HEK293 (cell line): ENCODE data around the gene FRA10AC1.
A peak's percentile ranks its signal among the peaks of the same experiment; 100 is the strongest.

Experiments
- CTCF ChIP-seq: fragments of 450-650 bp; formaldehyde crosslinking; IDR thresholded peaks from 2 replicates; pipeline ENCODE4 v1.5.1; 2016; ENCODE audit warnings: missing biosample characterization, missing genetic modification characterization
- KLF1 ChIP-seq: fragments of 450-650 bp; formaldehyde crosslinking; IDR thresholded peaks from 2 replicates; pipeline ENCODE4 v1.5.1; 2016; ENCODE audit warnings: missing biosample characterization, missing genetic modification characterization
- REST ChIP-seq: fragments of 450-650 bp; formaldehyde crosslinking; IDR thresholded peaks from 2 replicates; pipeline ENCODE4 v1.5.1; 2016; ENCODE audit warnings: missing biosample characterization, missing genetic modification characterization
- ZBTB21 ChIP-seq: fragments of 450-650 bp; formaldehyde crosslinking; IDR thresholded peaks from 2 replicates; pipeline ENCODE4 v1.5.1; 2017; ENCODE audit warnings: missing biosample characterization, missing genetic modification characterization
- ZBTB26 ChIP-seq: fragments of 450-650 bp; formaldehyde crosslinking; optimal IDR thresholded peaks from 2 replicates; pipeline ENCODE3; 2016; ENCODE audit warnings: missing biosample characterization, mild to moderate bottlenecking, missing genetic modification characterization
- ZNF133 ChIP-seq: fragments of 450-650 bp; formaldehyde crosslinking; IDR thresholded peaks from 2 replicates; pipeline ENCODE4 v1.5.1; 2016; ENCODE audit warnings: missing biosample characterization, missing genetic modification characterization
- ZNF292 ChIP-seq: fragments of 450-650 bp; formaldehyde crosslinking; IDR thresholded peaks from 2 replicates; pipeline ENCODE4 v1.5.1; 2016; ENCODE audit warnings: low read depth, missing biosample characterization, missing genetic modification characterization, borderline replicate concordance
- ZNF449 ChIP-seq: fragments of 450-650 bp; formaldehyde crosslinking; IDR thresholded peaks from 2 replicates; pipeline ENCODE4 v1.5.1; 2017; ENCODE audit warnings: missing biosample characterization, mild to moderate bottlenecking, missing genetic modification characterization, moderate library complexity
- ZNF558 ChIP-seq: fragments of 450-650 bp; formaldehyde crosslinking; IDR thresholded peaks from 2 replicates; pipeline ENCODE4 v1.5.1; 2016; ENCODE audit warnings: missing biosample characterization, missing genetic modification characterization
- ZNF785 ChIP-seq: fragments of 450-650 bp; formaldehyde crosslinking; IDR thresholded peaks from 2 replicates; pipeline ENCODE4 v1.5.1; 2016; ENCODE audit warnings: missing biosample characterization, missing genetic modification characterization

GRCh38 chr10:93701866-93702209, 554 bp downstream of the FRA10AC1 start:
- no peak for TF ChIP-seq ZNF449
- TF ChIP-seq KLF1 (tag by site-specific recombination), result no peak
- TF ChIP-seq ZNF785 (tag by site-specific recombination), result no peak
- TF ChIP-seq REST, result no peak
- no peak for TF ChIP-seq ZBTB26 (tag by site-specific recombination)
- peak; percentile 59; the same call in 1 of the 2 replicates for TF ChIP-seq ZBTB21 (tag by site-specific recombination)
- TF ChIP-seq CTCF (tag by site-specific recombination), result no peak
- TF ChIP-seq ZNF133 (tag by site-specific recombination), result no peak
- TF ChIP-seq ZNF558 (tag by site-specific recombination), result no peak
- no peak for TF ChIP-seq ZNF292
